Measurements from ENCODE around the gene LRP3. TPM values are rescaled to one million over a fixed set of nuclear protein-coding genes. Genes with fewer than 3 reads are reported as not detected.

LRP3 gene
- total RNA-seq, 1 donor from 2014 or later = 13.3 TPM

GRCh38 chr19:33246709-33247440, 52.7 kb downstream of the LRP3 start:
- Mint-ChIP-seq H3K27ac (ENCODE audit: unreplicated experiment) (no peak overlapping the region), H3K4me1 (ENCODE audit: low read depth, unreplicated experiment) (no peaks in the 10 kb centered on the region), H3K9me3 (ENCODE audit: unreplicated experiment) (peaks cover 4% of the 10 kb centered on the region), H3K4me3 (ENCODE audit: unreplicated experiment) (no peak overlapping the region), H3K27me3 (ENCODE audit: low read depth, unreplicated experiment) (peaks cover 24% of the 10 kb centered on the region), H3K36me3 (ENCODE audit: low read depth, unreplicated experiment) (peaks cover 2% of the 10 kb centered on the region)
- H3K9ac ChIP-seq (ENCODE audit: low read length) = no peak overlapping the region
- no peak overlapping the region for H3K4me3 ChIP-seq (ENCODE audit: insufficient read depth, low read depth, low read length)
- H3K4me2 ChIP-seq (ENCODE audit: low read length) = no peak overlapping the region
- H3K9me3 ChIP-seq (ENCODE audit: insufficient read depth, low read depth, low read length) = no peaks in the 10 kb centered on the region
- peaks cover 8% of the 10 kb centered on the region for H4K20me1 ChIP-seq (ENCODE audit: insufficient read depth, low read length)
- H3K27me3 ChIP-seq (ENCODE audit: insufficient read depth, low read length) = no peaks in the 10 kb centered on the region
- TF ChIP-seq EZH2 (IDR thresholded peaks at IDR 0.05; ENCODE audit: insufficient read depth, low read length) = no peak
- TF ChIP-seq, protein P1, sequence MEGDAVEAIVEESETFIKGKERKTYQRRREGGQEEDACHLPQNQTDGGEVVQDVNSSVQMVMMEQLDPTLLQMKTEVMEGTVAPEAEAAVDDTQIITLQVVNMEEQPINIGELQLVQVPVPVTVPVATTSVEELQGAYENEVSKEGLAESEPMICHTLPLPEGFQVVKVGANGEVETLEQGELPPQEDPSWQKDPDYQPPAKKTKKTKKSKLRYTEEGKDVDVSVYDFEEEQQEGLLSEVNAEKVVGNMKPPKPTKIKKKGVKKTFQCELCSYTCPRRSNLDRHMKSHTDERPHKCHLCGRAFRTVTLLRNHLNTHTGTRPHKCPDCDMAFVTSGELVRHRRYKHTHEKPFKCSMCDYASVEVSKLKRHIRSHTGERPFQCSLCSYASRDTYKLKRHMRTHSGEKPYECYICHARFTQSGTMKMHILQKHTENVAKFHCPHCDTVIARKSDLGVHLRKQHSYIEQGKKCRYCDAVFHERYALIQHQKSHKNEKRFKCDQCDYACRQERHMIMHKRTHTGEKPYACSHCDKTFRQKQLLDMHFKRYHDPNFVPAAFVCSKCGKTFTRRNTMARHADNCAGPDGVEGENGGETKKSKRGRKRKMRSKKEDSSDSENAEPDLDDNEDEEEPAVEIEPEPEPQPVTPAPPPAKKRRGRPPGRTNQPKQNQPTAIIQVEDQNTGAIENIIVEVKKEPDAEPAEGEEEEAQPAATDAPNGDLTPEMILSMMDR (IDR thresholded peaks at IDR 0.05; ENCODE audit: insufficient read depth, low read depth, low read length) = no peak
- no peaks in the 10 kb centered on the region for H3K4me1 ChIP-seq (ENCODE audit: insufficient read depth, low read length)
- no peak for FAIRE-seq
- no peaks in the 10 kb centered on the region for H3K36me3 ChIP-seq (ENCODE audit: insufficient read depth, low read length)
- no peak for DNase-seq (ENCODE audit: low read depth)
- no peaks in the 10 kb centered on the region for H3K79me2 ChIP-seq (ENCODE audit: insufficient read depth, low read length)
- H2AFZ ChIP-seq (ENCODE audit: low read depth, low read length) = no peak overlapping the region
- no peak overlapping the region for H3K27ac ChIP-seq (ENCODE audit: low read depth, low read length)

DNA sequence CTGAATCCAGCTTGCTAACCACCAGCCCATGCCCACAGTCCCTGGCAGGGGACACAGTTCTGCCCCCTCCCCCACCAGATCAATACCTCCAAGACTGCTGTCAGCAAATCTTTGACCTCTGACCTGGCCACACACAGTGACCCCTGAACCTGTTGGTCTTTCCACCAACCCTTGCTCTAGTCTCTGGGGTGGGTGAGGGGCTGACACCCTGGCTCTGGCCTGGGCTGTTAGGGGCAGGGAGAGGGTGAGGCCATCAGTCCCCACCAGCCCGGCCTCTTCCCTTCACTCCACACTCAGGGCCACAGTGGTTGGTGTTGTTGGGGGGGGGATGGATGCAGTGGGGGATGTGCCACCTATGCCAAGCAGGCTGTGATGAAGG, 53.3 kb downstream of the LRP3 start:
- Histone ChIP-seq H3K4me3 (ENCODE audit: insufficient read depth, low read depth, low read length) (no peak overlapping the region), H4K20me1 (ENCODE audit: insufficient read depth, low read length) (peaks cover 8% of the 10 kb centered on the region), H3K79me2 (ENCODE audit: insufficient read depth, low read length) (no peaks in the 10 kb centered on the region), H3K36me3 (ENCODE audit: insufficient read depth, low read length) (no peaks in the 10 kb centered on the region), H3K4me2 (ENCODE audit: low read length) (no peak overlapping the region), H3K27me3 (ENCODE audit: insufficient read depth, low read length) (no peaks in the 10 kb centered on the region), H3K9me3 (ENCODE audit: insufficient read depth, low read depth, low read length) (no peaks in the 10 kb centered on the region), H2AFZ (ENCODE audit: low read depth, low read length) (no peak overlapping the region), H3K9ac (ENCODE audit: low read length) (no peak overlapping the region), H3K27ac (ENCODE audit: low read depth, low read length) (no peak overlapping the region), H3K4me1 (ENCODE audit: insufficient read depth, low read length) (no peaks in the 10 kb centered on the region)
- H3K4me3 Mint-ChIP-seq (ENCODE audit: unreplicated experiment) = no peak overlapping the region
- H3K4me1 Mint-ChIP-seq (ENCODE audit: low read depth, unreplicated experiment) = no peaks in the 10 kb centered on the region
- H3K27ac Mint-ChIP-seq (ENCODE audit: unreplicated experiment) = no peak overlapping the region
- H3K9me3 Mint-ChIP-seq (ENCODE audit: unreplicated experiment) = peaks cover 4% of the 10 kb centered on the region
- FAIRE-seq (no peak), DNase-seq (ENCODE audit: low read depth) (no peak)
- H3K36me3 Mint-ChIP-seq (ENCODE audit: low read depth, unreplicated experiment) = peaks cover 2% of the 10 kb centered on the region
- no peak for TF ChIP-seq EZH2 (IDR thresholded peaks at IDR 0.05; ENCODE audit: insufficient read depth, low read length)
- TF ChIP-seq, protein P1 (IDR thresholded peaks at IDR 0.05; ENCODE audit: insufficient read depth, low read depth, low read length) = no peak
- H3K27me3 Mint-ChIP-seq (ENCODE audit: low read depth, unreplicated experiment) = peaks cover 24% of the 10 kb centered on the region

DNA sequence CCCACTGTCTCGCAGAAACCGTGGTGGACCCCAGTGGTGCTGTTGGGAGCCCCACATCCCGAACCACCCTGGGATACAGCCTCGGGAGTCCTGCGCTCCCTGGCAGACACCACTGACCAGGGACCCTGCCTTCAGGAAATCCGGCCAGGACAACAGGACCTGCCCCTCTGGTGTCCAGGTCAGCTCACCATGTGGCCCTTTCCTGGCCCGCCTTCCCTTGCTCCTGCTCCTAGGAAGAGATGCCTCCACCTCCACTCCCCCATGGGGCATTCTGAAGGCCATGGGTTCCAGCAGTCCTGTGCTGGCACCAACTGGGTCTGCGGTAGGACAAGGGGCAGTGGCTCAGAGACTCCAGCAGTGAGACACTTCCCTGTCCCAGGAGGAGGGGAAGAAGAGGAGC, 54.0 kb downstream of the LRP3 start:
- no peaks in the 10 kb centered on the region for H3K4me1 Mint-ChIP-seq (ENCODE audit: low read depth, unreplicated experiment)
- H3K4me3 Mint-ChIP-seq (ENCODE audit: unreplicated experiment) = no peak overlapping the region
- no peak for DNase-seq (ENCODE audit: low read depth)
- peaks cover 8% of the 10 kb centered on the region for H4K20me1 ChIP-seq (ENCODE audit: insufficient read depth, low read length)
- no peaks in the 10 kb centered on the region for H3K79me2 ChIP-seq (ENCODE audit: insufficient read depth, low read length)
- H3K4me1 ChIP-seq (ENCODE audit: insufficient read depth, low read length) = no peaks in the 10 kb centered on the region
- TF ChIP-seq EZH2 (IDR thresholded peaks at IDR 0.05; ENCODE audit: insufficient read depth, low read length) = no peak
- TF ChIP-seq, protein P1 (IDR thresholded peaks at IDR 0.05; ENCODE audit: insufficient read depth, low read depth, low read length) = no peak
- no peak overlapping the region for H3K27ac ChIP-seq (ENCODE audit: low read depth, low read length)
- H3K27ac Mint-ChIP-seq (ENCODE audit: unreplicated experiment) = no peak overlapping the region
- no peaks in the 10 kb centered on the region for H3K36me3 ChIP-seq (ENCODE audit: insufficient read depth, low read length)
- H3K36me3 Mint-ChIP-seq (ENCODE audit: low read depth, unreplicated experiment) = no peaks in the 10 kb centered on the region
- no peaks in the 10 kb centered on the region for H3K9me3 ChIP-seq (ENCODE audit: insufficient read depth, low read depth, low read length)
- no peak for FAIRE-seq
- H3K9me3 Mint-ChIP-seq (ENCODE audit: unreplicated experiment) = peaks cover 4% of the 10 kb centered on the region
- H2AFZ ChIP-seq (ENCODE audit: low read depth, low read length) = no peak overlapping the region
- H3K27me3 ChIP-seq (ENCODE audit: insufficient read depth, low read length) = no peaks in the 10 kb centered on the region
- no peak overlapping the region for H3K9ac ChIP-seq (ENCODE audit: low read length)
- no peak overlapping the region for H3K4me3 ChIP-seq (ENCODE audit: insufficient read depth, low read depth, low read length)
- no peak overlapping the region for H3K4me2 ChIP-seq (ENCODE audit: low read length)
- H3K27me3 Mint-ChIP-seq (ENCODE audit: low read depth, unreplicated experiment) = peaks cover 17% of the 10 kb centered on the region

All from astrocyte (in vitro differentiated cells and primary cell).